Measurements from ENCODE around the gene ANKH.

The ANKH gene

DNA sequence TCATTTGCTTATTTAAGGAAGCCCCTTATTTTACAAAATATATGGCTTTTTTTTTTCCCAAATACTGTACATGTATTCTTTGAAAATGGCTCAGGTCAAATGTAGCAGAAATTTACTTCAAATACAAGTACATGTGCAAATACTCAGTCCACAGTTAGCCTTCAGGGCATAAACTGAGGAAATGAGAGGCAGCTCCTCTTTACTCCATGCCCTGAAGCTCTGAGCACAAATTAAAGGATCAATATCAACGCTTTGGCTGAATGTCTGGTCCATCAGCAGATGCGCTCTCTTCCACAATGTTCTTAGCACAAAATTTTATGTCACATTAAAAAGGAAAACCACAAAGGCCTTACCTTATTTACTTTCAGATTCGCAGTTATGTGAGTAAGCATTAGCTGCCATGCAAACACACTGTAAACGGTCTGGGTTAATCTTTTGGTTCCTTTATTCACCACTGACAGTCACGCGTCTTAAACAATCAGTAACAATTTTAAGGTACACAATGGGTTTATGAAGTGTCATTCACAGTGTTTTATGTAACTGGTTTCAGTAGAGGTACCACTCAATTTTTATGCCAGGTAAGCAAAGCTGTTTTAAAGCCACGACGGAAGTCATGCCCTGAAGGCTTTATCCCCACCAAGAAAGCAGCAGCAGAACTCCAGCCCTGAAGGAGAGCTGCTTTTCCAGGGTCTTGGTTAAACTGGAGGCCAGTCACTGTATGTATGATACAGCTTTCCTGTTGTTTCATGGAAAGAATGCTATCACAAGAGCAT, 103.7 kb downstream of the ANKH start:
- H3K9me3 Mint-ChIP-seq (ENCODE audit: low read depth): no peaks in the 10 kb centered on the region
- peaks cover 14% of the 10 kb centered on the region for H3K36me3 Mint-ChIP-seq
- peaks cover 13% of the 10 kb centered on the region for H3K4me1 Mint-ChIP-seq (ENCODE audit: low read depth)
- no peak overlapping the region for H3K4me3 Mint-ChIP-seq
- H3K27me3 Mint-ChIP-seq: no peaks in the 10 kb centered on the region
- H3K27ac Mint-ChIP-seq: no peak overlapping the region

DNA sequence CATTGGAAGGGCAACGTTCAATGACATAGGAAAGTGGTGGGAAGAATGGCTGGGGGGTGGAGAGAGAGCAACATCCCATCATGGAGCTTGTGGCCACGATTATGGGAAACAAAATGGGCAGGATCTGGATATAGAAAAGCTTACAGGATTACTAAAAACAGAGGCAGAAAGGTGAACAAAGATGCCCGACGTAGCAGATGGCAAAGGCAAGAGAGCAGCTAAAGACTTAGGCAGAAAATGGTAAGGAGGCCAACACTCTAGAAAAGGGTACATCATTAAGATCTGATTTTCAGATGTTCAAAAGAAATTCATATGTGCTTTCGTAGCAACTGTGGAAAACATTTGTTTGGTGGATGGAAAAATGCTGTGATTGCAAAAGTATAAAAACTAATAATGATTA, 104.5 kb downstream of the ANKH start:
- peaks cover 14% of the 10 kb centered on the region for H3K36me3 Mint-ChIP-seq
- H3K27me3 Mint-ChIP-seq: no peaks in the 10 kb centered on the region
- peaks cover 8% of the 10 kb centered on the region for H3K4me1 Mint-ChIP-seq (ENCODE audit: low read depth)
- no peaks in the 10 kb centered on the region for H3K9me3 Mint-ChIP-seq (ENCODE audit: low read depth)
- H3K4me3 Mint-ChIP-seq: no peak overlapping the region
- H3K27ac Mint-ChIP-seq: no peak overlapping the region

DNA sequence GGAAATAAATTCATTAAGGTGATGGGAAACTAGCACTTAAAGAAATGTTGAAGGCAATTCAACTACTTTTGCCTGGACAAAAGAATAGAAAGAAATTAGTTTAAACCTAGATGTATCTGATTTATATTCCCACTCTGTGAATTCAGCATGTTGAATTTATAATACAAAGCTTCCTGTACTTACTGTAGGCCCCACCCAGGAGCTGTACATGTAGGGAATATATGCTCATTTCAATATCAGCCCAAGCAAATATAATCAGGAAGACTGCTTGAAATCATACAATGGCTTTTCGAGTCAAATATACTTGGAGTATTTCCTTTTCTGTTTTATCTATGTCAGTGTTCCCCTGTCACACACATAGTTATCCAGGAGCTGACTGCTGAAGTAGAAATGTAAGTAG, 105.0 kb downstream of the ANKH start:
- Mint-ChIP-seq H3K27me3 (no peaks in the 10 kb centered on the region), H3K9me3 (ENCODE audit: low read depth) (no peaks in the 10 kb centered on the region), H3K27ac (no peak overlapping the region), H3K4me1 (ENCODE audit: low read depth) (peaks cover 8% of the 10 kb centered on the region), H3K4me3 (no peak overlapping the region), H3K36me3 (peaks cover 14% of the 10 kb centered on the region)

DNA sequence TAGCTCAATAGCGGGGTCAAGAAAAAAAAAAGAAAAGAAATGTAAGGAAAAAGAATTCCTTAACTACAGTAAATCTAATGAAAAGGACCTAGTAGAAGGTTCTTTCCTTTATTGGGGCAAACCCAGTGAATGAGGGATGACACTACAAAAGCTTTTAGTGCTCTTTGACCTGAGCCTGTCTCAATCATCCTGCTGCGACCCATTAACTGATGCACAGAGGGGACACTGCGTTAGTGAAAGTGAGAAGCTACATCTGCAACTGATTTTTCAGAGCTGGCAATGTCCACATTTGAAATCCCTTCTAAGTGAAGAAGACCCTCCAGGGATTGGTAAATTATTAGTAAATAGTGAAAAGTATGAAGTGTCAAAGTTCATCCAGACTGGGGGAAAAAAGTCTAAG, 106.0 kb downstream of the ANKH start:
- Mint-ChIP-seq H3K27ac (no peak overlapping the region), H3K4me3 (no peak overlapping the region), H3K27me3 (no peaks in the 10 kb centered on the region), H3K36me3 (peaks cover 14% of the 10 kb centered on the region), H3K9me3 (ENCODE audit: low read depth) (no peaks in the 10 kb centered on the region), H3K4me1 (ENCODE audit: low read depth) (peaks cover 4% of the 10 kb centered on the region)

DNA sequence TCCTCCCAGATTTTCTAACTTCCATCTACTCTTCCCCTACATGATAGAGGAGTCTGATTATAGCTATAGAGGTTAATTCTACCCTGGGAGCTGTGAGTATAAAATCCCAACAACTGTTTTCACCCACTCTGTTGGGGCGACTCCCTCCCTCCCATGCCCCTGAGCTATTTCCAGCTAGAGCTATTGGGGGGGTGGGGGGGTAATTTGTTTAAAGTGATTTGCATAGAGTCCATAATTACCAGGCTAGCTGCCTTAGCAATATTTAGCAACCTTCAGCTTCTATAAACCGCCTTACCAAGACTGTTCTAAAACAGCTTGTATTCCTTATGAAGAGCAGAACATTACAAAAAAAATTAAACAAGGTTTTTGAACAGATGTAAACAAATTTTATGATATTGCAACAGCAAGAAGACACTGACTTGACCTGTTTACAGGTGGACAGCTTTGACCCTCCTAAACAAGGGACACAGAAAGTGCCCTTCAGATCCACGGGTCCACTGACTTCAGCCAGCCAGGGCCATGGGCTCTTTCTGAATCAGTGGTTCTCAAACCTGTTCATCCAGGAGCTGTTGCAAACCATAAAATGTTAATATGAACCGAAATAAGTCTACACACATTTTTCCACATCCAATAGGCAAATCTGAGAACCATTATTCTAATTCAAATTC, 108.9 kb downstream of the ANKH start:
- Mint-ChIP-seq H3K4me1 (ENCODE audit: low read depth) (no peaks in the 10 kb centered on the region), H3K27me3 (no peaks in the 10 kb centered on the region), H3K27ac (no peak overlapping the region), H3K36me3 (peaks cover 15% of the 10 kb centered on the region), H3K4me3 (no peak overlapping the region), H3K9me3 (ENCODE audit: low read depth) (no peaks in the 10 kb centered on the region)

DNA sequence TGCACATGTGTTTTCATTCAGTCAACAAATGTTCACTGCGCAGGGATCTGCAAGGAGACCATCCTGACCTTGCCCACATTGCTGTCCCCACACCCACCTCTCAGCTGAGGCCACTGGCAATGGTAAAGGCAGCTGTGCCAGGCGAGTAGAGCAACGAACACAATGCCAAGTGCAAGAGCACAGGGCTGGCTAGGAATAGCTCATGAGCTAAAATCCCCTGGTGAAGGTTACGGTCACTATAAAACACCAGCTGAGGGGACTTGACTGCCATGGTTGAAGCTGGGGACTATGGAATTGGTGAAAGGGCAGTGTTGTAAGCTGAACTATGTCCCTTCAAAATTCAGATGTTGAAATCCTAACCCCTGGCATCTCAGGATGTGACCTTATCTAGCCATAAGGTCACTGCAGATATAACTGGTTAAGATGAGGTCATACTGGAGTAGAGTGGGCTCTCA, 111.0 kb downstream of the ANKH start:
- no peak overlapping the region for H3K27ac Mint-ChIP-seq
- H3K4me1 Mint-ChIP-seq (ENCODE audit: low read depth): no peaks in the 10 kb centered on the region
- peaks cover 11% of the 10 kb centered on the region for H3K36me3 Mint-ChIP-seq
- no peaks in the 10 kb centered on the region for H3K27me3 Mint-ChIP-seq
- H3K9me3 Mint-ChIP-seq (ENCODE audit: low read depth): no peaks in the 10 kb centered on the region
- no peak overlapping the region for H3K4me3 Mint-ChIP-seq

DNA sequence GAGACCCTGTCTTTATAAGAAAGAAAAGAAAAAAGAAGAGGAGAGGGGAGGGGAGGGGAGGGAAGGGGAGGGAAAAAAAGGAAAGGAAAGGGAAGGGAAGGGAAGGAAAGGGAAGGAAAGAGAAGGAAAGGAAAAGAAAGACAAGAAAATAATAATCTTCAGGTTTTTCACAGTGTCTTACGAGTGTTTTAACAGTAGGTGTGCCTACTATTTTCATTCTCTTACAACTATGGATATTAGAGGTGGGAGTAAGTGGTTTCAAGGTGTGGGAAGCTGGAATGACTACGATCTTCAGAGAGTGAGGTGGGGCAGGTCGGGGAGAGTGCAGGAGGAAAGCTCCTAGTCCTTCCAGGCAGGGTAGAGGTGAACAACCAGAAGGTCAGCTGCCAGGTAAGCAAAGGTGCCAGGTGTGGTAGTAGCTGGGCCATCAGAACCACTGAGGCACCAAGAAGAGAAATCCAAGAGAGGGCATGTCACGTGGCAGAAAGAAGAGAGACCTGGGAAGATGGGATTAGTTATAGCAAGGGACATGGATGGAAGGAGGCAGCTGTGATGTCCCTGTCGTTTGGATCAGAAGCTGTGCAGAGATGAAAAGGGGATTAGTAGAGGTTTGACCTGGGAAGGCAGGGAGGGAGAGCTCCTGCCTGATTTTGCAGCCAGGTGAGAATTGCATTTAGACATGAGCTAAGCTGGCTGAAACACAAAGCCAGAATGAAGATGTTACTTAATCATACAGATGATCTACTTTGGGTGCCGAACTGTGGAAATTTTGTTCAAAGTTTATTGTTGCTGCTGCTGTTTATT, 111.6 kb downstream of the ANKH start:
- no peaks in the 10 kb centered on the region for H3K9me3 Mint-ChIP-seq (ENCODE audit: low read depth)
- H3K27me3 Mint-ChIP-seq: no peaks in the 10 kb centered on the region
- H3K4me3 Mint-ChIP-seq: no peak overlapping the region
- H3K4me1 Mint-ChIP-seq (ENCODE audit: low read depth): no peaks in the 10 kb centered on the region
- H3K36me3 Mint-ChIP-seq: peaks cover 8% of the 10 kb centered on the region
- no peak overlapping the region for H3K27ac Mint-ChIP-seq

DNA sequence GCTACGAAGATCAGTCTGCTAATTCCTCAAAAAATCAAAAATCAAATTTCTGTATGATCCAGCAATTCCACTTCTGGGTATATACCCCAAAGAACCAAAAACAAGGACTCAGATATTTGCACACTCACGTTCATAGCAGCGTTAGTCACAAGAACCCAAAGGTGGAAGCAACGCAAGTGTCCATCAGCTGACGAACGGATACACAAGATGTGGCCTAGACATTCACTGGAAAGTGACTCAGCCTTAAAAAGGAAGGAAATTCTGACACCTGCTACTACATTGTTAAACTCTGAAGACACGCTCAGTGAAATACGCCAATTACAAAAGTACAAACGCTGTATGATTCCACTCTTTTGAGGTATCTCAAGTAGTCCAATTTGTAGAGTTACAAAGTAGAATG, 113.7 kb downstream of the ANKH start:
- Mint-ChIP-seq H3K4me3 (no peak overlapping the region), H3K27ac (no peak overlapping the region), H3K4me1 (ENCODE audit: low read depth) (no peaks in the 10 kb centered on the region), H3K9me3 (ENCODE audit: low read depth) (no peaks in the 10 kb centered on the region), H3K36me3 (peaks cover 18% of the 10 kb centered on the region), H3K27me3 (no peaks in the 10 kb centered on the region)

DNA sequence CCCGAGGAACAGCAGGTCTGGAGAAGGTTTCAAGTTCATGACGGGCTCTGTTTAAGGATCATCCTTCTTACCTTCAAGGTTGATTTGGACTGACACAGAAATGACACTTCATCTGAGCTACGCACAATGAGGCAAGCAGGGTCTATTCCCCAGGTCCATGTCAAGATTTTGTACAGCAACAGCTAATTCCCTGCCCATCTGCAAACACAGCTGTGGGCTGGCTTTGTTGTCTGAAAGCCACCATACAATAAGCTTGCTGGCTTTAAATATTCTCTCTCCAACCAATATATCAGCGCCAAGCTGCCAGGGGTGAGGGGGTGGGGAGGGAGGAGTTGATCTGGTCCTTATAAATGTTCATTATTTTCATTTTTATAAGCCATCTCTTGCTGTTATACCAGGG, 115.1 kb downstream of the ANKH start:
- Mint-ChIP-seq H3K4me1 (ENCODE audit: low read depth) (no peaks in the 10 kb centered on the region), H3K9me3 (ENCODE audit: low read depth) (no peaks in the 10 kb centered on the region), H3K4me3 (no peak overlapping the region), H3K27ac (no peak overlapping the region), H3K36me3 (peaks cover 21% of the 10 kb centered on the region), H3K27me3 (no peaks in the 10 kb centered on the region)

DNA sequence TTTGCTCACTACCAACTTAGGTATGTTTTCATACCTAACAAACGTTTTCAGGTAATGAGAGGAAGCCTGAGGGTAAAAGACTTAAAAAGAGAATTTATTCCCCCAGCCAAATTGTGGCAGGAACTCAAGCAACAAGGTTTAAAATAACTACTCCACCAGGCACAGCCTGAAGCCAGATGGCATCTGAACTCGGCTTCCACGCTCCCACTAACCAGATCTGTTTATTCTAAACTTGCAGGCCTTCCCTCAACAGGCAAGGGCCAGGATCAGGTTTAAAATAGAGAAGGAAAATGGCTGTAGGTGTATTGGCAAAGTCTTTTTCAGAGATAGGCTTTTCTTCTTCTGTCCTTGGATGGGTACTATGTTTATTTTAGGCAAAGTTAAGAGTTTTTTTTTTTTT, 117.6 kb downstream of the ANKH start:
- Mint-ChIP-seq H3K9me3 (ENCODE audit: low read depth) (no peaks in the 10 kb centered on the region), H3K4me3 (no peak overlapping the region), H3K27ac (no peak overlapping the region)

DNA sequence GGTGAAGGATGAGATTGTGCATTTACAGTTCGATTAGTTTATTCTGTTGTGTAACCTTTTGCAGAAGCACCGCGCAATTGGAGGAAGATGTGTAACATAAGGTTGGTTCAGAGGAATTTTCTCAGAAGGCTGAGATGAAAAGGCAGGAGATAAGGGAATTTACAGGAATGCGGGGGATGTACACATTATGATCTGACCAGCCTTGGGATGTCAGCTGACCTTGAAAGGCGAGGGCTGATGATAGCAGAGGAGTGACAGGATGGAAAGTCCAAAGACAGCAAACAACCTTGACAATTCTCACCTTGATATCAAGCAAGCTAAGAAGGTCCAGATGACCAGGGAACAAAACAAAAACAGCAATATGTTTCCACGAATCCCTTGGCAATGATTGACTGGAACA, 118.3 kb downstream of the ANKH start:
- Mint-ChIP-seq H3K9me3 (ENCODE audit: low read depth) (no peaks in the 10 kb centered on the region), H3K4me1 (ENCODE audit: low read depth) (no peaks in the 10 kb centered on the region), H3K36me3 (peaks cover 23% of the 10 kb centered on the region), H3K4me3 (no peak overlapping the region), H3K27ac (no peak overlapping the region), H3K27me3 (no peaks in the 10 kb centered on the region)

More for the DNA sequence above, 117.6 kb downstream of the ANKH start:
- Mint-ChIP-seq H3K4me1 (ENCODE audit: low read depth) (no peaks in the 10 kb centered on the region), H3K27me3 (no peaks in the 10 kb centered on the region), H3K36me3 (peaks cover 25% of the 10 kb centered on the region)

DNA sequence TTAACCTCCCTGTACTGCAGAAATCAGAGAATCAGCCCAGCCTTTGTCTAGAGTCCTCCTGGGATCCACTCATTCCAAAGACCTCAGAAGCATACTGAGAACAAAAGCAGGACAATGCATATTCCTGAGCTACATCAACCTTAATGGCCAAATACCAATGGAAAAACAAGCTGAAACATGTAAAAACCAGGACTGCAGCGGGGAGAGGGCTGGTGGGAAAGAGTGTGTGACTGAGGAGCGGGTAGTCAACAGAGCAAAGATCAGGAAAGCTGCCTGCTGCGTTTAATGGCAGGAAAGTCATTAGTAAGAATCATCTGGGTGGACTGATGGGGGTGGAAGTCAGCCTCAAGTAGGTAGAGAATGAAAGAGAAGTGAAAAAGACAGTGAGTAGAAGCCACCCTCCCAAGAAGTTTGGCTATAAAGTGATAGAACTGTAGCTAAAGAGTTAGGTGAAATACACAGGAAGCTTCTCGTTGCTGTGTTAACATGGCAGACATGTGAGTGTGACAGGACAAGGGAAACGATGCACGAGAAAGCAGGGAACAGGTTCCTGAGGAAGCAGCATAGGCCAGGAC, 119.0 kb downstream of the ANKH start:
- H3K4me1 Mint-ChIP-seq (ENCODE audit: low read depth): no peaks in the 10 kb centered on the region
- H3K4me3 Mint-ChIP-seq: no peak overlapping the region
- peak overlapping the region; percentile 7 for H3K27ac Mint-ChIP-seq
- peaks cover 23% of the 10 kb centered on the region for H3K36me3 Mint-ChIP-seq
- H3K27me3 Mint-ChIP-seq: no peaks in the 10 kb centered on the region
- no peaks in the 10 kb centered on the region for H3K9me3 Mint-ChIP-seq (ENCODE audit: low read depth)

DNA sequence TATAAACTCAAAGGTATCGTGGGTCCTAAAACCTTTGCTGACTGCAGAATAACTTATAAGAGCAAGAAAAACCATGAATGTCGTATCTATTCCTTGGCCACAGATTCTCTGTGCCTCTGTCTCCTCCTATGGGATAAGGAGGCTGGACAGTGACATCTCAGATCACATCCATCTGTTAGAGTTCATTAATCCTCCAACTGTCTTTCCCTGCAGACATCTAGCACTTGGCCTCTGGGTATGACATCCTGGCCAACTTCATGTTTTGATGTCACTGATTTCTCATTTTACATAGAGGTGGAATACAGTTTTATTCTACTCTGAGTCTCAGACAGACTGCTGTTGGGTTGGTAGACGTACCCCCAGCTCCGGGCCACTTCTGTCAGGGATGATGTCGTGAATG, 120.9 kb downstream of the ANKH start:
- Mint-ChIP-seq H3K27ac (peak overlapping the region; percentile 4), H3K4me1 (ENCODE audit: low read depth) (peaks cover 9% of the 10 kb centered on the region), H3K9me3 (ENCODE audit: low read depth) (no peaks in the 10 kb centered on the region), H3K4me3 (no peak overlapping the region), H3K27me3 (no peaks in the 10 kb centered on the region), H3K36me3 (peaks cover 19% of the 10 kb centered on the region)

DNA sequence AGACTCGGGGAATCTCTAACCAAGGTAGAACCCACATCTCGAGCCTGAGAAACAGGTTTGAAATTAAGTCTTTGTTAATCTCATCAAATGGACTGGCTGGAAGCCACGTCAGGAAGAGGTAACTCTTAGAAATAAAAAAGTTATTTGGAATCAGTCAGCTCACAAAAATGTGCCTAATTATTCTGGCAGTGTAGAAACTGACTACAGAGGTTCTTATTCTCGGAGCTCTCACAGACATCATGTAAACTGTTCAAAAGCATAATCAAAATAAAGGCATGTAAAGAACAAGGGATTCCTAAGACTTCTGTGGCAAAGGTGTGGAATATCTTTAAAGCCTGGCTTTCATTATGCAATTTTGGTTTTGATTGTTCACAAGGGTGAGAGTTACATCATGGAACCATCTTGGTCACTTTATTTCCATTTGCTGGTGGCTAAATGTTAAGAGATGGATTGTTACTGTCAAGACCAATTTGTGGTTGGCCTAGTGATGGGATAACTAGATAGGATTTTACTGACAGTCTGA, 121.9 kb downstream of the ANKH start:
- H3K36me3 Mint-ChIP-seq: peaks cover 19% of the 10 kb centered on the region
- no peaks in the 10 kb centered on the region for H3K9me3 Mint-ChIP-seq (ENCODE audit: low read depth)
- no peaks in the 10 kb centered on the region for H3K27me3 Mint-ChIP-seq
- peaks cover 15% of the 10 kb centered on the region for H3K4me1 Mint-ChIP-seq (ENCODE audit: low read depth)
- H3K4me3 Mint-ChIP-seq: no peak overlapping the region
- H3K27ac Mint-ChIP-seq: no peak overlapping the region
